ENCODE measurements around the gene TRIM2.

DNA sequence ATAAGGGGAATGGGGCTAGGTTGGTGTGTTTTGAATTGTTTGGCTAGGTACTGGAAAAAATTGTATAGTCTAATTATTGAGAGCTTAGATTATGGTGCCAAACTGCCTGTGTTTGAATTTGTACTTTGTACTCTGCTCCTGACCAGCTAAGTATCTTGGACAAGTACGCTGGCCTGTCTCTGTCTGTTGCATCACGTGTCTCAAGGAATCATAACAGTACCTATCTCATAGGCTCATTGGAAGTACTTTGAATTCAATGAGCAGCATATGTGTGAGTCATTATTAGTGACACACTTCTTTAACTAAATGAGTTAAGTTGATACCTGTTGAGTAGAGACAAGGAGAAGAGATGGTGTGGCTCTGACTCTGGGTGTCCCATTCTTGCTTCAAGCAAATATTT, 70.7 kb downstream of the TRIM2 start:
- TF ChIP-seq, protein P1, sequence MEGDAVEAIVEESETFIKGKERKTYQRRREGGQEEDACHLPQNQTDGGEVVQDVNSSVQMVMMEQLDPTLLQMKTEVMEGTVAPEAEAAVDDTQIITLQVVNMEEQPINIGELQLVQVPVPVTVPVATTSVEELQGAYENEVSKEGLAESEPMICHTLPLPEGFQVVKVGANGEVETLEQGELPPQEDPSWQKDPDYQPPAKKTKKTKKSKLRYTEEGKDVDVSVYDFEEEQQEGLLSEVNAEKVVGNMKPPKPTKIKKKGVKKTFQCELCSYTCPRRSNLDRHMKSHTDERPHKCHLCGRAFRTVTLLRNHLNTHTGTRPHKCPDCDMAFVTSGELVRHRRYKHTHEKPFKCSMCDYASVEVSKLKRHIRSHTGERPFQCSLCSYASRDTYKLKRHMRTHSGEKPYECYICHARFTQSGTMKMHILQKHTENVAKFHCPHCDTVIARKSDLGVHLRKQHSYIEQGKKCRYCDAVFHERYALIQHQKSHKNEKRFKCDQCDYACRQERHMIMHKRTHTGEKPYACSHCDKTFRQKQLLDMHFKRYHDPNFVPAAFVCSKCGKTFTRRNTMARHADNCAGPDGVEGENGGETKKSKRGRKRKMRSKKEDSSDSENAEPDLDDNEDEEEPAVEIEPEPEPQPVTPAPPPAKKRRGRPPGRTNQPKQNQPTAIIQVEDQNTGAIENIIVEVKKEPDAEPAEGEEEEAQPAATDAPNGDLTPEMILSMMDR (IDR thresholded peaks at IDR 0.05; ENCODE audit: insufficient read depth, low read length), result no peak
- no peak for TF ChIP-seq SPI1 (IDR thresholded peaks at IDR 0.05; ENCODE audit: borderline replicate concordance, low read depth)
- TF ChIP-seq POLR2AphosphoS5 (IDR thresholded peaks at IDR 0.05; ENCODE audit: low read depth), result no peak
- TF ChIP-seq, protein P2, sequence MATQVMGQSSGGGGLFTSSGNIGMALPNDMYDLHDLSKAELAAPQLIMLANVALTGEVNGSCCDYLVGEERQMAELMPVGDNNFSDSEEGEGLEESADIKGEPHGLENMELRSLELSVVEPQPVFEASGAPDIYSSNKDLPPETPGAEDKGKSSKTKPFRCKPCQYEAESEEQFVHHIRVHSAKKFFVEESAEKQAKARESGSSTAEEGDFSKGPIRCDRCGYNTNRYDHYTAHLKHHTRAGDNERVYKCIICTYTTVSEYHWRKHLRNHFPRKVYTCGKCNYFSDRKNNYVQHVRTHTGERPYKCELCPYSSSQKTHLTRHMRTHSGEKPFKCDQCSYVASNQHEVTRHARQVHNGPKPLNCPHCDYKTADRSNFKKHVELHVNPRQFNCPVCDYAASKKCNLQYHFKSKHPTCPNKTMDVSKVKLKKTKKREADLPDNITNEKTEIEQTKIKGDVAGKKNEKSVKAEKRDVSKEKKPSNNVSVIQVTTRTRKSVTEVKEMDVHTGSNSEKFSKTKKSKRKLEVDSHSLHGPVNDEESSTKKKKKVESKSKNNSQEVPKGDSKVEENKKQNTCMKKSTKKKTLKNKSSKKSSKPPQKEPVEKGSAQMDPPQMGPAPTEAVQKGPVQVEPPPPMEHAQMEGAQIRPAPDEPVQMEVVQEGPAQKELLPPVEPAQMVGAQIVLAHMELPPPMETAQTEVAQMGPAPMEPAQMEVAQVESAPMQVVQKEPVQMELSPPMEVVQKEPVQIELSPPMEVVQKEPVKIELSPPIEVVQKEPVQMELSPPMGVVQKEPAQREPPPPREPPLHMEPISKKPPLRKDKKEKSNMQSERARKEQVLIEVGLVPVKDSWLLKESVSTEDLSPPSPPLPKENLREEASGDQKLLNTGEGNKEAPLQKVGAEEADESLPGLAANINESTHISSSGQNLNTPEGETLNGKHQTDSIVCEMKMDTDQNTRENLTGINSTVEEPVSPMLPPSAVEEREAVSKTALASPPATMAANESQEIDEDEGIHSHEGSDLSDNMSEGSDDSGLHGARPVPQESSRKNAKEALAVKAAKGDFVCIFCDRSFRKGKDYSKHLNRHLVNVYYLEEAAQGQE (IDR thresholded peaks at IDR 0.05; ENCODE audit: insufficient replicate concordance, low read depth), result no peak
- TF ChIP-seq GABPA (IDR thresholded peaks at IDR 0.05; ENCODE audit: low read depth), result no peak

Measured in HL-60 (cell line).